GM12875 (cell line): ENCODE results near the gene CARS2.
"Not testable (repeated sequence)": the region's sequence is repeated elsewhere in the genome, so short reads cannot be mapped to it uniquely, and the experiment has no call there.

ENCODE experiments used
- H3K4me3 ChIP-seq: one replicate; pipeline ENCODE4 v1.5.1; 2011; ENCODE audit warnings: low read depth, low read length, control low read depth
- CTCF ChIP-seq: IDR thresholded peaks from 2 replicates; pipeline ENCODE4 v1.5.1; 2011; ENCODE audit warnings: low read depth, mild to moderate bottlenecking, control low read depth, inconsistent platforms, low read length, moderate library complexity, borderline replicate concordance; ENCODE audit not compliant: insufficient read depth

CARS2 gene

GRCh38 chr13:110636701-110637201 lies 69.2 kb downstream of the CARS2 start:
- H3K4me3 ChIP-seq, result no peak overlapping the region
- TF ChIP-seq CTCF, result no peak

- H3K4me3 ChIP-seq, result no peak overlapping the region
- TF ChIP-seq CTCF, result no peak
Observed at GRCh38 chr13:110636053-110636475, 69.9 kb downstream of the CARS2 start.

- TF ChIP-seq CTCF, result no peak
- H3K4me3 ChIP-seq, result no peak overlapping the region
Observed at GRCh38 chr13:110635405-110636002, 70.4 kb downstream of the CARS2 start.

GRCh38 chr13:110634558-110634957 lies 71.4 kb downstream of the CARS2 start:
- no peak for TF ChIP-seq CTCF
- H3K4me3 ChIP-seq, result no peak overlapping the region

GRCh38 chr13:110633776-110634175 lies 72.1 kb downstream of the CARS2 start:
- TF ChIP-seq CTCF, result no peak
- no peak overlapping the region for H3K4me3 ChIP-seq

GRCh38 chr13:110632255-110632654 lies 73.7 kb downstream of the CARS2 start:
- not testable (repeated sequence) for H3K4me3 ChIP-seq

- no peak for TF ChIP-seq CTCF
Observed at GRCh38 chr13:110630566-110631119, 75.3 kb downstream of the CARS2 start.

More at GRCh38 chr13:110630566-110631119, 75.3 kb downstream of the CARS2 start:
- H3K4me3 ChIP-seq, result no peak overlapping the region
